Mammary microvascular endothelial cell (primary cell): ENCODE data around the gene KYNU. TPM values are rescaled to one million over a fixed set of nuclear protein-coding genes. Genes with fewer than 3 reads are reported as not detected.

ENCODE experiments used
- total RNA-seq: library from RNA; depleted of rRNA; stranded (reverse); fragments of >200 nt; gene quantifications from 2 replicates; pipeline ENCODE4 v1.2.3, GENCODE V29; 2015

Gene KYNU
- total RNA-seq, result 2.6 and 7.9 TPM in 2 replicates

GRCh38 chr2:142877216-142877838 lies at the start of gene KYNU:
TSS of gene KYNU (plus strand) at chr2:142877664. CDS start at chr2:142885368, 7,704 bp downstream.

